Measurements from ENCODE around the gene AIG1. TPM values are rescaled to one million over a fixed set of nuclear protein-coding genes. Genes with fewer than 3 reads are reported as not detected.

Gene AIG1
- total and polyA plus RNA-seq, 2 of the 13 experiments (the other 11 are each of a cell fraction or from before 2014, with no cell fraction given) = 115 to 197 TPM

DNA sequence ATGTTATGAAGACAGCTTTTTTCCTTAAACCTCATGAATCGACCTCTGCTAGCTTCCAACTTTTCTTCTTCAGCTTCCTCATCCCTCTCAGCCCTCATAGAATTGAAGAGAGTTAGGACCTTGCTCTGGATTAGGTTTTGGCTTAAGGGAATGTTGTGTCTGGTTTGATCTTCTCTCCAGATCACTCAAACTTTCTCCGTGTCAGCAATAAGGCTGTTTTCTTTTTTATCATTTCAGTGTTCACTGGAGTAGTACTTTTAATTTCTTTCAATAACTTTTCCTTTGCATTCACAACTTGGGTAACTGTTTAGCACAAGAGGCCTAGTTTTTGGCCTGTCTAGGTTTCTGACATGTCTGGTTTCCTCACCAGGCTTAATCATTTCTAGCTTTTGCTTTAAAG is 32.6 kb downstream of the AIG1 start:
- ATAC-seq = no peak
- no TSS peak for BruUV-seq (replicated peaks)
- H3K4me3 ChIP-seq (replicated peaks in 1 of 3; ENCODE audit: insufficient read depth in 1 of 3, low read depth in 2 of 3, low read length in 3 of 3) = no peak overlapping the region
- POLR2A ChIA-PET = no interaction called here
- H3K27ac ChIP-seq (ENCODE audit: extremely low read length, insufficient read depth, low read length) = no peak overlapping the region
- no peak for DNase-seq (ENCODE audit: low spot score)
- H3K79me2 ChIP-seq (ENCODE audit: insufficient read depth, low read length) = no peaks in the 10 kb centered on the region
- no peaks in the 10 kb centered on the region for H3K27me3 ChIP-seq (ENCODE audit: control insufficient read depth in 1 of 2, insufficient read depth in 2 of 2, low read length in 2 of 2)
- peaks cover 23% of the 10 kb centered on the region for H3K4me1 ChIP-seq (ENCODE audit: insufficient read depth, low read length)
- H4K20me1 ChIP-seq (ENCODE audit: insufficient read depth, low read length) = no peaks in the 10 kb centered on the region
- 60% methylated on average over 2 of the region's 2 CpGs for WGBS (ENCODE audit: low lambda C conversion rate)
- CTCF ChIA-PET (ENCODE audit: low intra/inter-chr PET ratio, low total read pairs) = no interaction called here
- 0 out of 2 replicates have a peak, but pooled peaks have one; percentile 33 for TF ChIP-seq GFI1 (CRISPR knock-in tag; IDR thresholded peaks at IDR 0.05; ENCODE audit: borderline replicate concordance)
- no peak for TF ChIP-seq FOSL1 (CRISPR knock-in tag; IDR thresholded peaks at IDR 0.05; ENCODE audit: borderline replicate concordance)
- peak; percentile 37; the same call in 1 of the 2 replicates for TF ChIP-seq MAFF (IDR thresholded peaks at IDR 0.05; ENCODE audit: low read depth, low read length)
- peak; percentile 25 to 65; a peak in 3 of 4 replicates for TF ChIP-seq MAFK (conservative IDR thresholded peaks at IDR 0.05 in 1 of 2, IDR thresholded peaks at IDR 0.05 in 1 of 2; ENCODE audit: low read length in 2 of 2)
- intact Hi-C loops (cut with micrococcal nuclease; ENCODE audit: unreplicated experiment) = no loop called here
- peak; percentile 23 for FAIRE-seq
- no peak overlapping the region for H3K4me2 ChIP-seq (ENCODE audit: low read depth, low read length)
- H3K9me3 ChIP-seq (ENCODE audit: low read length) = no peaks in the 10 kb centered on the region
- H3K36me3 ChIP-seq (replicated peaks in 1 of 2; ENCODE audit: control insufficient read depth in 1 of 2, insufficient read depth in 2 of 2, low read length in 2 of 2) = no peaks in the 10 kb centered on the region
- in situ Hi-C loops (cut with HindIII; ENCODE audit: extremely low pct_ligation_motif_present, low pct_unique_long_range_greater_than_20kb) = no loop called here
- H2AFZ ChIP-seq (ENCODE audit: low read length) = no peak overlapping the region
- H3K9ac ChIP-seq (ENCODE audit: insufficient read depth, low read depth, low read length) = no peak overlapping the region

DNA sequence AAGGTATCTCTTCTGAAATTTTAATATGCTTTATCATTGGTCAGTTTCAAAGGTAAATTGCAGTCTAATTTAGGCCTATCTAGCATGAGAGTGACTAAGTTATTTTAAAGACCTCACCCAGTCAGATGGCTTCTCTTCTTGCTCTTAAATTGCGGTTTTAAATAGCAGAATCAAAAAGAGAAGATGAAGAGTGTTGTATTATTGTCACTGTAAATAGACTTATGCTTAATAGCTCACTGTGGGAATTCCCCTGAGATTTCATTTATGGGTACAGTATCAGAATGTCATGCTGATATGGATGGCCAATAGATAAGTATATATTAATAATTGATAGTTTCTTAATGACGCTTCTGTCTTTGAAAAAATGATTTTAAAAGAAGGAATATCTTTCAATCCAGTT is 35.7 kb downstream of the AIG1 start:
- ChIA-PET CTCF (ENCODE audit: low intra/inter-chr PET ratio, low total read pairs) (no interaction called here), POLR2A (no interaction called here)
- no TSS peak for BruUV-seq (replicated peaks)
- Histone ChIP-seq H3K9ac (ENCODE audit: insufficient read depth, low read depth, low read length) (no peak overlapping the region), H3K36me3 (replicated peaks in 1 of 2; ENCODE audit: control insufficient read depth in 1 of 2, insufficient read depth in 2 of 2, low read length in 2 of 2) (no peaks in the 10 kb centered on the region), H3K9me3 (ENCODE audit: low read length) (no peaks in the 10 kb centered on the region), H3K4me2 (ENCODE audit: low read depth, low read length) (no peak overlapping the region), H3K27me3 (ENCODE audit: control insufficient read depth in 1 of 2, insufficient read depth in 2 of 2, low read length in 2 of 2) (no peaks in the 10 kb centered on the region), H3K27ac (ENCODE audit: extremely low read length, insufficient read depth, low read length) (no peak overlapping the region), H2AFZ (ENCODE audit: low read length) (no peak overlapping the region), H3K79me2 (ENCODE audit: insufficient read depth, low read length) (no peaks in the 10 kb centered on the region), H3K4me3 (replicated peaks in 1 of 3; ENCODE audit: insufficient read depth in 1 of 3, low read depth in 2 of 3, low read length in 3 of 3) (no peak overlapping the region), H3K4me1 (ENCODE audit: insufficient read depth, low read length) (peaks cover 19% of the 10 kb centered on the region), H4K20me1 (ENCODE audit: insufficient read depth, low read length) (no peaks in the 10 kb centered on the region)
- FAIRE-seq = no peak
- intact Hi-C loops (cut with micrococcal nuclease; ENCODE audit: unreplicated experiment) = no loop called here
- in situ Hi-C loops (cut with HindIII; ENCODE audit: extremely low pct_ligation_motif_present, low pct_unique_long_range_greater_than_20kb) = no loop called here
- WGBS (ENCODE audit: low lambda C conversion rate) = 96% methylated on average over 2 of the region's 2 CpGs
- no peak for ATAC-seq
- no peak for DNase-seq (ENCODE audit: low spot score)
- TF ChIP-seq, protein P1, sequence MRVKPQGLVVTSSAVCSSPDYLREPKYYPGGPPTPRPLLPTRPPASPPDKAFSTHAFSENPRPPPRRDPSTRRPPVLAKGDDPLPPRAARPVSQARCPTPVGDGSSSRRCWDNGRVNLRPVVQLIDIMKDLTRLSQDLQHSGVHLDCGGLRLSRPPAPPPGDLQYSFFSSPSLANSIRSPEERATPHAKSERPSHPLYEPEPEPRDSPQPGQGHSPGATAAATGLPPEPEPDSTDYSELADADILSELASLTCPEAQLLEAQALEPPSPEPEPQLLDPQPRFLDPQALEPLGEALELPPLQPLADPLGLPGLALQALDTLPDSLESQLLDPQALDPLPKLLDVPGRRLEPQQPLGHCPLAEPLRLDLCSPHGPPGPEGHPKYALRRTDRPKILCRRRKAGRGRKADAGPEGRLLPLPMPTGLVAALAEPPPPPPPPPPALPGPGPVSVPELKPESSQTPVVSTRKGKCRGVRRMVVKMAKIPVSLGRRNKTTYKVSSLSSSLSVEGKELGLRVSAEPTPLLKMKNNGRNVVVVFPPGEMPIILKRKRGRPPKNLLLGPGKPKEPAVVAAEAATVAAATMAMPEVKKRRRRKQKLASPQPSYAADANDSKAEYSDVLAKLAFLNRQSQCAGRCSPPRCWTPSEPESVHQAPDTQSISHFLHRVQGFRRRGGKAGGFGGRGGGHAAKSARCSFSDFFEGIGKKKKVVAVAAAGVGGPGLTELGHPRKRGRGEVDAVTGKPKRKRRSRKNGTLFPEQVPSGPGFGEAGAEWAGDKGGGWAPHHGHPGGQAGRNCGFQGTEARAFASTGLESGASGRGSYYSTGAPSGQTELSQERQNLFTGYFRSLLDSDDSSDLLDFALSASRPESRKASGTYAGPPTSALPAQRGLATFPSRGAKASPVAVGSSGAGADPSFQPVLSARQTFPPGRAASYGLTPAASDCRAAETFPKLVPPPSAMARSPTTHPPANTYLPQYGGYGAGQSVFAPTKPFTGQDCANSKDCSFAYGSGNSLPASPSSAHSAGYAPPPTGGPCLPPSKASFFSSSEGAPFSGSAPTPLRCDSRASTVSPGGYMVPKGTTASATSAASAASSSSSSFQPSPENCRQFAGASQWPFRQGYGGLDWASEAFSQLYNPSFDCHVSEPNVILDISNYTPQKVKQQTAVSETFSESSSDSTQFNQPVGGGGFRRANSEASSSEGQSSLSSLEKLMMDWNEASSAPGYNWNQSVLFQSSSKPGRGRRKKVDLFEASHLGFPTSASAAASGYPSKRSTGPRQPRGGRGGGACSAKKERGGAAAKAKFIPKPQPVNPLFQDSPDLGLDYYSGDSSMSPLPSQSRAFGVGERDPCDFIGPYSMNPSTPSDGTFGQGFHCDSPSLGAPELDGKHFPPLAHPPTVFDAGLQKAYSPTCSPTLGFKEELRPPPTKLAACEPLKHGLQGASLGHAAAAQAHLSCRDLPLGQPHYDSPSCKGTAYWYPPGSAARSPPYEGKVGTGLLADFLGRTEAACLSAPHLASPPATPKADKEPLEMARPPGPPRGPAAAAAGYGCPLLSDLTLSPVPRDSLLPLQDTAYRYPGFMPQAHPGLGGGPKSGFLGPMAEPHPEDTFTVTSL (CRISPR knock-in tag; IDR thresholded peaks at IDR 0.05; ENCODE audit: borderline replicate concordance) = no peak
- TF ChIP-seq, protein P2, sequence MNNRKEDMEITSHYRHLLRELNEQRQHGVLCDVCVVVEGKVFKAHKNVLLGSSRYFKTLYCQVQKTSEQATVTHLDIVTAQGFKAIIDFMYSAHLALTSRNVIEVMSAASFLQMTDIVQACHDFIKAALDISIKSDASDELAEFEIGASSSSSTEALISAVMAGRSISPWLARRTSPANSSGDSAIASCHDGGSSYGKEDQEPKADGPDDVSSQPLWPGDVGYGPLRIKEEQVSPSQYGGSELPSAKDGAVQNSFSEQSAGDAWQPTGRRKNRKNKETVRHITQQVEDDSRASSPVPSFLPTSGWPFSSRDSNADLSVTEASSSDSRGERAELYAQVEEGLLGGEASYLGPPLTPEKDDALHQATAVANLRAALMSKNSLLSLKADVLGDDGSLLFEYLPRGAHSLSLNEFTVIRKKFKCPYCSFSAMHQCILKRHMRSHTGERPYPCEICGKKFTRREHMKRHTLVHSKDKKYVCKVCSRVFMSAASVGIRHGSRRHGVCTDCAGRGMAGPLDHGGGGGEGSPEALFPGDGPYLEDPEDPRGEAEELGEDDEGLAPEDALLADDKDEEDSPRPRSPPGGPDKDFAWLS (CRISPR knock-in tag; IDR thresholded peaks at IDR 0.05; ENCODE audit: borderline replicate concordance) = no peak
- no peak for TF ChIP-seq REXO4 (CRISPR knock-in tag; IDR thresholded peaks at IDR 0.05; ENCODE audit: borderline replicate concordance)
- TF ChIP-seq ZNF619 (CRISPR knock-in tag; IDR thresholded peaks at IDR 0.05) = no peak
- TF ChIP-seq JUN (CRISPR knock-in tag; IDR thresholded peaks at IDR 0.05) = no peak
- no peak for TF ChIP-seq SAP130 (CRISPR knock-in tag; IDR thresholded peaks at IDR 0.05; ENCODE audit: low read depth)
- no peak for TF ChIP-seq ZNF468 (CRISPR knock-in tag; IDR thresholded peaks at IDR 0.05)

Measured in HepG2 (cell line).